Activated T-cell treated with anti-CD3 and anti-CD28 coated beads for 1 hour (primary cell): ENCODE measurements around the gene ADIG.
"Not testable (repeated sequence)": the region's sequence is repeated elsewhere in the genome, so short reads cannot be mapped to it uniquely, and the experiment has no call there.

ENCODE experiments used
- DNase-seq: peaks from one replicate; pipeline ENCODE4 v3.0.0-alpha.2; 2020; ENCODE audit warnings: low read depth

Gene ADIG

DNA sequence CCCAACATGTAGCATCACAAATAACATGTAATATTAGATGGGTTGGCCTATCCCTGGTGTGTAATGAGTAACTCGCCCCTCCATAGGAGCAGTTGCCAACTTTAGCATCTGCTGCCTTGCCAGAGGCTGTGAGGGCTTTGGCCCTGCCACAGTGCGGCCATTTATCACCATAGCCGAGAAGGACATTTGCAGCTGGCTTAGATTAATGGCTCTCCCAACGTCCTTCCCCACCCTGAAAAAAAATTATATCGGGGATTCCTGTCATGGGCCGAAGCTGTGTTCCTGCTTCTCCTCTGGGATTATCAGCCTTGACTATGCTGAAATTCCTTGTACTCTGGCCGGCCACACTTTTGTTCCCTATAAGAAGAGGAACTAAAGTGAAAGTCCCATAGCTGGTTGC is 7.6 kb upstream of the ADIG start:
- no peak for DNase-seq

DNA sequence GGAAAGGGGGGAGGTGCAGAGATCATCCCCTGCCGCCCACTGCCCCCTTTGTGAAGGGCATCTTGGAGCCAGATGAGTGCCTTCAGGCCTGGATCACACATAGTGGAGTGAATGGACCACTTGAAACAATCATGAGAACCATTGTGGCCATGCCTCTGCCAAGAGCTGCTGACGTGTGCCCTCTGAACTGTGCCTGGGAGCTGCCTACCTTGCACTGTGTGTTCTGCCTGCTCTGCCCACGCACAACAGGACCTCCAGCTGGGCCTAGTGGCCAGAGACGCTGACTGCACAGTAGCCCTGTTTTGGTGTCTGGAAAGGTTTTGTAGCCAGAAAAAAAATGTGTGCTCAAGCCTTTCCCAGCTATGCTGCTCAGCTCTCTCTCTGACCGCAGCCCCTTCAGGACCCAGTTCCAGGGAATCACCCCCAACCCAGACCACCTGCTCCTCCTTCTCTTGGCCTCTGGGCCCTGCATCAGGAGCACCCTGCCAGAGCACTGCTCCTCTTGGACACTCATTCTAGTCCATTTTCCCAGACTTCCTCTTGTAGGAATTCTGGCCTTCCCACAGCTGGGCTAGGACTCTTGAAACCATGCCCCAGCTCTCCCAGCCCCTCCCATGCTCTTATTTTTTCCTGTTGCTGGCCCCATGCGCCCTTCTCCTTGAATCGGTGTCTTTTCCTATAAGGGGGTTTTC is 1.6 kb upstream of the ADIG start:
- DNase-seq: no peak

DNA sequence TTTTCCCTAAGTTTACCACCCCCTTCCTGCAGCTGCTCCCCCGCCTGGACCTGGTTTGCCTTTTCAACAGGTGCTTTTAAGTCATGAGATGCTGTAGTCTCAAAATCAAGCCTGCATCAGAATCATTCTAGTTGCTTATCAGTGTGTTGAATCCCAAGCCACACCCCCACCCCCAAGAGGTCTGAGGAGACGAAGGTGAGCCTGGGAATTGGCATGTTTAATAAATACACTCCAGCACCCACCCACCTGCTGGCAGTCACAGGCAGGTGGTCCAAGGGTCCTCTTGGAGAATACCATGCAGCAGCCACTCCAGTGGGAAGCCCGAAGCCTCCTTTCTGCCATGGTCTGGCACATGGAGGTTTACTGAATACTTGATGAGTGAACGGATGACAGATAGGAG is 1.1 kb upstream of the ADIG start:
- no peak for DNase-seq

DNA sequence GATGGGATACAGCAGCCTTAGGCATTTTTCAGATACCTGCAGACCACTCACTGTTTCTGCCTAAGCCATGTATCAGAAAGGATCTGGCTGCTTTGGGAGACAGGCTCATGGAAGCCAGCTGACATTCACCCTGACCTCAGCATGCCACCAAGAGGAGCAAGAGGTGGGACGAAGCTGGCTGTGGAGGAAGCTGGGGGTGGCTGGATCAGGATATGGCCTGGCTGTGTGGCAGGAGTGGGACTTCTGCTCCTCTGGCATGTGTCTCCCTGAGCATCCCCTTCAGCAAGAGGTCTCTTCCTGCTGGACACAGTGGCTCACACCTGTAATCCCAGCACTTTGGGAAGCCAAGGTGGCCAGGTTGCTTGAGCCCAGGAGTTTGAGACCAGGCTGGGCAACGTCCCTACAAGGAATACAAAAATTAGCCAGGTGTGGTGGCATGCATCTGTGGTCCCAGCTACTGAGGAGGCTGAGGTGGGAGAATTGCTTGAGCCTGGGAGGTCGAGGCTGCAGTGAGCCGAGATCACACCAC is 897 bp downstream of the ADIG start:
- no peak for DNase-seq

DNA sequence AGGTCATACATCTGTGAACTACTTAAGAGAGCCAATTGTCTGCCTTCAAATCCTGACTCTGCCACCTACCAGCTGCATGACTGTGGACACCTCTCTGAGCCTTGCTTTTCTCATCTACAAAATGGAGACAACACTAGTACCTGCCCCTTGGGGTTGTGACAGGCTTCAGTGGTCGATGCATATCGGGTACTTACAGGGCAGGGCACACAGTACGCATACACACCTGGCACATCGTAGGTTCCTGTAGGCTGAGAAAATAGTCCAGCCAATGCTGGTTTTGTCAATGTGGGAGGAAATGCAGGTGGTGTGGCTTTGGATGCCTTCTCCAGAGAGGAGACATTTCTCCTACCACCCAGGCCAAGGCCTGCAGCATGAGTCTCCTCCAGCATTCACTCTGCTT is 2.3 kb downstream of the ADIG start:
- no peak for DNase-seq

DNA sequence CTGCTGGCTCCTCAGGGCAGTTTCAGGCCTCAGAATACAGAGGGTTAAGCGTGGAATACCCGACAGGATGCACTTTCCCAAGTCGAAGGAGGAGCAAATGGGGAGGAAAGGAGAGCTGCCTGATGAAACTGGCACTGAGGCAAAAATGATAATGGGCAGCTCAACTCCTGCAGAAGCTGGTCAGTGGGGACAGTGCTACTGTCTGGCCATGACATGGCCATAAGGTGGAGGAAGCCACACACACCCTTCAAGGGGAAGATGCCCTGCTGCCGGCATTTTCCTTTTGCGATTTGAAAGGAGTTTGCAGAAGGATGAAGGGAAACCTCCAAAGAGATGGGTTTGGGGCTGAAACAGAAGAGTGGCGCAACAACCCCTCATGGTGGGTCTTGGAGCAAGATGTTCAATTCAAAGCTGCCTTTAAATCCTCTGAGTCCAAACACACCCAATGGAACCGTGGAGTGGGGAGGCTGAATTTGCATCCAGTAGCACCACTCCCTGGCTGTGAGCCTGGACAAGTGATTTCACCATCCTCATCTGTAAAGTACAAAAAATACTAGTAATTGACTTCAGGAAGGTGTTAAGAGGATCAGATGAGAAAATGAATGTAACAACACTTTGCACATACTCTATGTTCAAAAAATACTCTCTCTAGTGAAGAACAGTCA is 3.2 kb downstream of the ADIG start:
- no peak for DNase-seq

DNA sequence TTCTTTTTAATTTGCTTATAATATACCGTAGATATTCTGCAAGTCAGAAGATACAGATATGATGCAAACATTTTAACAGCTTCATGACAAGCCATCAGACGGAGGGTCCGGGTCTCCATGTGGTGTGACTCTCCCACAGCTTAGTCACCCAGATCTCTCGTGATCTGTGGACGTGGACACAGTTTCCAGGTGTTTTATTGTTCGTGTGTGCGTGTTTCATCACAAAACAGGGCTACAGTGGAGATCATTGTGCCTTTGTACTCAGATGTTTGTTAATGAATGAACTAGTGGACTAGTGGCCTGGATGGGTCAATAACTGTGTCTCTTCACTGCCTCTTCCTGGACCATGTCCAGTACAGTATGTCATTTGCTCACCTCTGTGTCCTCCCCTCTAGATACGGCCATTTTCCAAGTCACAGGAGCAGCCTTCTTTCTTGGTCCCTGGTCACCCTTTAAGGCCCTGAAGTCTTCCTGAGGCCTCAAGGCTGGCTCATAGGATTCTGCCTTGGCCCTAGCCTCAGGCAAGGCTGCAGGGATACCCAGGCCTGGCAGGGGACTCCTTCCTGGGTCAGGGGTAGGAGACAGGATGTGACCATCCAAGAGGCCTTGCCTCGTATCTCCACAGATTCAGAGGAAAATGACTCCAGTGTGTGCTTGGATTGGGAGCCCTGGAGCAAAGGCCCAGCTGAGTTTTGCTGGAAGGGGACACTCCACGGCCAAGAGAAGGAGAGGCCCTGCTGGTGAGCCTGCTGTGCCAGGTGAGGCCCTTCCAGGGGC is 4.6 kb downstream of the ADIG start:
- no peak for DNase-seq

DNA sequence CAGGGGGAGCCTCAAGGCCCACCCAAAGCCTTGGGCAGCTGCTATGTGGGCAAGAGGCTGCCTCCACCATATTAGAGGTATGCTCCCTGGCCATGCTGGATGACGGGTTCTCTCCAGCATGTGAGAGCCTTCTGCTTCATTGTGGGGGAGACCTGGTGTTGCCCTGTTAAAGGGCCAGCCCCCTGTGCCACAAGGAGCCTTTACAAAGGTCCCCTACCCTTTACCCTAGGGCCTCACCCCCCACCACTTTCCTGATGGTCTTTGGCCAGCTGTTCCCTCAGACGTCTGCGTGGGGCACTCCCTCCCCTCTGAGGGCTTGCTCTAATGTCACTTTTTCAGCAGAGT is 5.2 kb downstream of the ADIG start:
- DNase-seq: no peak

DNA sequence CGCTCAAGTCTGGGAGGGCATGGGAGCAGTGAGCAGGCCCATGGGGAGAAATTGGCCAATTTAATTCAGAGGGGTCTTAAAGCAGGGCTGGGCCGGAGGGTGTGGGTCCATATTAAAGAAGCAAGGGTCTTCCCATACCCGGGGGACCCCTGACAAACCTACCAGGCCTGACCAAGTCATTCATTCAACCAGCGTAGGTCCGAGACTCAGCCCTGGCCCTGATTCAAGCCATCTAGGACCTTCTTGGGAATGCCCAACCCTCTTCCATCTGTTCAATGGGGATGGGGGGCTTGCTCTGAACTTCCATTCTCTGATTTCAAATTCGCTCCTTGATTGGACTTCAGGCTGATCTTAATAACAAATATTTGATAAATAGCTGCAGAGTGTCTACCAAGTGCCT is 7.3 kb downstream of the ADIG start:
- no peak for DNase-seq

DNA sequence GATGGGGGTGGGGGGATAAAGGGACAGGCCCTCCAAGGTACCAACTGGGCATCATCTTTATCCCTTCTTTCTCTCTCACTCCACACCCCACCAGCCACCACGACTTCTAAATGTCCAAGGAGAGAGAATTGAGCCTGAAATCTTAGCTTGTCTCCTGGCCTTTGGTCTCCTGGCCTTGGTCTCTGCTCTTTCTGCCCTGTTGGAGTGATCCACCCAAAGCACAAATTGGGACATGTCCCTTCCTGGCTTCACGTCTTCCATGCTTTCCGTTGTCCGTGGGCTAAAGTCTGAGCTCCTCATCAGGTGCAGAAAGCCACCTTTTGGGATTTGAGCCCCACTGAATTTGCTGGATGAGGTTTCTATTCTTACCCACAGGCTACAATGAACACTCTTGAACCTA is 8.4 kb downstream of the ADIG start:
- no peak for DNase-seq

DNA sequence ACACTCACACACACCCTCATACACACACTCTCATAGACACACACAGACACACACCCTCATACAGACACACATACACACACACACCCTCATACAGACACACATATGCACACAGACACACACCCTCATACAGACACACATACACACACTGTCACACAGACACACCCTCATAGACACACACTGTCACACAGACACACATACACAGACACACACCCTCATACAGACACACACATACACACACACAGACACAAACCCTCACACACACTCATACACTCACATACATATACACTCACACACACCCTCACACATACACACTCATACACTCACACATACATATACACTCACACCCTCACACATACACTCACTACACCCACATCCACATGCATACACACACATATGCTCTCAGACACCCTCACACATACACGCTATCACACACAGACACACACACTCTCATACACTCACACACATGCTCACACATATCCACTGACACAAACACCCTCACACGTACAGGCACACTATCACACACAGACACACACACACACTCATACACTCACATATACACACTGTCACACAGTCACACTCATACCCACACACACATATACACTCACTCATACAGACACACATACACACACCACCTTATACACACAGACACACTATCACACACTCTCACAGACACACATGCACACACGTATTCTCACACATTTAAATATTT is 9.1 kb downstream of the ADIG start:
- no peak for DNase-seq

DNA sequence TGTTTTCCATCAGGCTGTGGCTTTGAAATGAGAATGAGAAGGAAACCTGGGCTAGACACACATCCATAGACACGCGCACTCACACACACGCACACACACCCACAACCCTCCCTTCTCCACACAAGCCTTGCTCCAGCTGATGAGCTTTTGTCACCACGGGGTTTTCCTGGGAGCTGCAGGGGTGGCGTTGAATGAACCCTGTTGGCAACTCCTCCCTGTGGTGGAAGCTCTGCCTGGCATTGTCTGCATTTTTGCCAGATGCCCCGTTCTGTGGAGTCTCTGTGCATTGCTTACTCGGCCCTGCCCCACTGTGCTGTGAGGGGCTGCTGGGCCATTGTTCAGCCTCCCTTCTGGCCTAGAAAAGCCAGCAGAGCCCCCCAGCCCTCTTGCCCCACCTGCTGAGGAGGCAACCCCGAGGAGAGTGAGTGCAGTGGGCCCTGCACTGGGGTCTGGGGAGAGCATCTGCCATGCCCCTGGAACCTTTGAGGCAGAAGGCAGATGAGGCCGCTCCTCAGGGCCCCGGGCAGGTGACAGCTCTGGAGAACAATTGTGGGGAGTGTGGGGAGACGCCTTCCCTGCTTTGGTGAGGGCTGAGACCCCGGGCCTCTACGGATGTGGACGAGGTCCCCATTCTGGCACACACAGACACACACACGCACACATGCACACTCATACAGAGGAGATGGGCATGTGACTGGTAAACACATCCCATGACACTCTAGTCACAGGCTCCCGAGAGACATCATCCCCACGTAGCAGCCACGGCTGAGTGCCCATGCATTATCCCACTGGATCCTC is 9.9 kb downstream of the ADIG start:
- no peak for DNase-seq

DNA sequence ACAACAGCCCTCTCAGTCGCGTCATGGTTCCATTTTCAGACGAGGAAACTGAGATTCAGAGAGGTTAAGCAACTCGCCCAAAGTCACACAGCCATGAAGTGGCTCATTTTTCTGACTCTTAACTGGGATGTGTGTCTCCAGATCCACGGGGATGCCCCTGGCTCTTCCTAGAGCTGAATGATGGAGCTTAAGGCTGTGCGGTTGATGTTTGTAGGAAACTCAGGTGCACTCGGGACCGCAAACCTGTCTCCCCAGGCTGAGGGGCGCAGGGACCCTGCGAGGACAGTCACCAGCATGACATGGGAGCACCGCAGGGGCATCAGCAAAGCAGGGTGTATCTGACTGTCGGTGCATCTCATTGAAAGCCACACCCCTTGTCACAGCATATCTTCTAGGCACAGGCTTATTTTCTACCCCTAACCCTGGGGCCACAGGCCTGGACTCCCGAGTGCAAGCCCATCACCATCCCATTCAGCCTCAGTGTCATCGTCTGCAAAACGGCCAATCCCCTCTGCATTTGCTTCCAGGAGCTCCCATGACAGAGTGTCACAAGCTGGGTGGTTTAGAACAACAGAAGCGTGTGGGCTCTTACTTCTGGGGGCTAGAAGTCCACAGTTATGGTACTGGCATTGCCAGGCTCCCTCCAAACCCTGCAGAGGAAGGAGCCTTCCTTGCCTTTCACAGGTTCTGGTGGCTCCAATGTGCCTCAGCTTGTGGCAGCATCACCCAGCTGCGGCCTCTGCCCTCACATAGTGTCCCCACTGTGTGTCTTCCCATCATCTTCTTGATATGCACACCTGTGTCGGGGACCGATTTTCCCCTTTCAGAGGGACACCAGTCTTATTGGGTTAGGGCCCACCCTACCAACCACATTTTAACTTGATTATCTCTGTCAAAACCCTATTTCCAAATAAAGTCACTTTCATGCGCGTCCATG is 10.7 kb downstream of the ADIG start:
- DNase-seq: no peak

DNA sequence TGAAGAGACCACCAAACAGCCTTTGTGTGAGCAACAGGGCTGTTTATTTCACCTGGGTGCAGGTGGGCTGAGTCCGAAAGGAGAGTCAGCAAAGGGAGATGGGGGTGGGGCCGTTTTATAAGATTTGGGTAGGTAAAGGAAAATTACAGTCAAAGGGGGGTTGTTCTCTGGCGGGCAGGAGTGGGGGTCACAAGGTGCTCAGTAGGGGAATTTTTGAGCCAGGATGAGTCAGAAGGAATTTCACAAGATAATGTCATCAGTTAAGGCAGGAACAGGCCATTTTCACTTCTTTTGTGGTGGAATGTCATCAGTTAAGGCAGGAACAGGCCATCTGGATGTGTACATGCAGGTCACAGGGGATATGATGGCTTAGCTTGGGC is 11.4 kb downstream of the ADIG start:
- not testable (repeated sequence) for DNase-seq

DNA sequence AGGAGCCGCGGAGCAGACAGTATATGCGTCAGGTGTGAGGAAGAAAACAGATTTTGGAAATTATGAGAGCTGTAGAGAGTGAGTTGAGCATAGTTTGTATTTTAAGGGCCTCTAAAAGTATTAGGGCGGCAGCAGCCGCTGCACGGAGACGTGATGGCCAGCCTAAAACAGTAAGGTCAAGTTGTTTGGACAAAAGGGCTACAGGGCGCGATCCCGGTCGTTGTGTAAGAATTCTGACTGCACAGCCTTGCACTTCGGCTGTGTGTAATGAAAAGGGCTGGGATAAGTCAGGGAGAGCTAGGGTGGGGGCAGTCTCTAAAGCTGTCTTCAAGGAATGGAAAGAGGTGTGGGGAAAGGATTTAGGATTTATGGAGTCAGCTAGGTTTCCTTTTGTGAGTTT is 13.3 kb downstream of the ADIG start:
- DNase-seq: not testable (repeated sequence)

DNA sequence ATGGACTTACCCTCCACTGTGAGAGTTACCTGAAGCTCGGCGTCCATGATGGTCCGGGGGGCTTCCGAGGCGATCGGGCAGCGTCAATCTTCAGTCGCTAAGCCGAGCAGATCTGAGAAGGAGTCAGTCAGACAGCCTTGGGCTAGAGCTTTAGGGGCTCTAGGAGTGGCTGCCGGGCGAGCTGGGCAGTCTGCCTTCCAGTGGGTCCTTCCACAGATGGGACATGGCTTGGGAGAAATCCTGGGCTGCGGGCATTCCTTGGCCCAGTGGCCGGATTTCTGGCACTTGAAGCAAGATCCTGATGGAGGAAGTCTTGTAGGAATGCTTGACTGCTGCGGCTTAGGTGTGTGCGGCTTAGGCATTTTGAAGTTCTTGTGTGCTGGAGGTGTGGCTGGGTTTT is 14.9 kb downstream of the ADIG start:
- DNase-seq: not testable (repeated sequence)

DNA sequence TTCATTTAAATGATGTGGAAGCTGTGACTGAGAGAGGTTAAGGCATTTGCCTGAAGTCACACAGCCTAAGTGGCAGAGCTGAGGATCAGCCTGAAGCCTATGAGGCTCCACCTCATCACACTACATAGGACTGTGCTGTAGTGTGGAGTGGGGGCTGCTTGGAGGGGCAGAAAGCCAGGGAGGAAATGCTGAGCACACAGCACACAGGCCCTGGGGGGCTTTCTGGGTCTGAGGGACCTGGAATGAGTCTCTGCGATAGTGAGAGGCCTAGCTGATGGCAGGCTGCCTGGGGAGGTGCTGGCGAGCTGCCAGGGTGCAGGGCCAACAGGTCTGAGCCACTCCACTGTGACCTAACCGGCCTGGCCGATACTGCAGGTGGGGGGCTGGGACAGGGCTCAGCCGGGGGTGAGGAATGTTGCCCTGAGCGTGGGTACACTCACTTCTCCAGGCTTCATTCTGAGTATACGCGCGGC is 18.4 kb downstream of the ADIG start:
- DNase-seq: no peak

DNA sequence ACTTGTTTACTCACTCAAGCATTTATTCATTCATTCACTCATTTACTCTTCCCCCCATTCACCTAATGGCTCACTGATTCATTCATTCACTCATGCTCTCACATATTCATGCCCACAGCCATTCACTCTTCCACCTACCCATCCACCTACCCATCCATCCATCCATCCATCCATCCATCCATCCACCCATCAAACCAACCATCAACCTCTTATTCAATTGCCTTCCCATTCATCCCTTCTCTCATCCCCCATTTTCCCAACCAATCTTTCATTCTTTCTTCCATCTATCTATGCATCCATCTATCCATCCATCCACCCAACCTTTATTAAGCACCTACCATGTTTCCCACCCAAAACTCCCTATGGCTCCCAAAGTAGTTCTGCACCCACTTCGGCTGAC is 19.1 kb downstream of the ADIG start:
- no peak for DNase-seq

DNA sequence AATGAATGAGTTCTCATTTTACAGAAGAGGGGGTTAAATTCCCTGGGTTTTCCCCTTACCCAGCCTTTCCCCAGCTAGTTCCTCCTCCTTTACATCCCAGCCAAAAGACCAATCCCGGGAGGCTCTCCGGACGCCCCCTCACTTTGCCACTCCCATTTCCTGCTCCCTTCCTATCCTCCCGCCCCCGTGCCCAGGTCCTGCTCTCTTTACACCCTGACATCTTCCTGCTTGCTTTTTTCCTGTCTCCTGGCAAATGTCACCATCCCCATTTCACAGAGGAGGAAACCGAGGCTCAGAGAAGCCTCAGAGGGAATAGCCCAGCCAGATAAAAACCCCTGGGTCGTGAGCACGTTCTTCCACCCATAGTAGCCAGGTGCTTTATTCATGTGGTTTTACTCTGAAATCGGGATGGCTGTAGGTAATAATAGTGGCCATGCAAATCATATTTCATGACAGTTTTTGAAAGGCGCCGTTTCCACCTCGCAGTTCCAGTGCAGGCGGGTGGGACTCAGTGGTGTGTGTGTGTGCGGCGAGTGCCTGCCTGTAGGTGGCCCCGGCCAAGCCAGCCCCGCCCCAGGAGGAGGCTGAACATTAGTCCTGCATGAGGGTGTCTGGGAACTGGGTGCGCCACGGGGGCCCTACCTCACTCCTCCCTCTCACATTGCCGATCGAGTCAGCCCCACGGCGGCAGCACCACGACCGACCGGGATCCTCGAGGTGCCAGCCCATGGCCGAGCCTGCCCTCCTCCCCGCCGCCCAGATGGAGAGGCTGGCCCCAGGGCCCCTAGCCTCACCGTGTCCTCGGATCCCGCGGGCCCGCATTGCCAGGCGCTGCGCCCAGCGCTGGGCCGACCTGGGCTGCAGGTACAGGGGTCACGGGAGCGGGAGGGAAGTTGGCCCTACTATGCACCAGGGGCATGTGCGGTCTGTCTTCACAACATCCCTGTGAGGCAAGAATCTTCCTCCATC is 20.5 kb downstream of the ADIG start, which contains the start of gene ARHGAP40:
TSS of gene ARHGAP40 (plus strand) at position 594 of the 969 bp plus-strand sequence.
- DNase-seq: no peak
